HepG2 (cell line): ENCODE data around the gene ICAM2. TPM values are rescaled to one million over a fixed set of nuclear protein-coding genes. Genes with fewer than 3 reads are reported as not detected.

ENCODE experiments used
- HDAC1 ChIP-seq: sonication (generic); formaldehyde crosslinking; IDR thresholded peaks from 2 replicates; pipeline ENCODE4 v1.5.1; 2020; ENCODE audit warnings: mild to moderate bottlenecking, missing genetic modification reagents
- HNF4G ChIP-seq, 2 experiments: sonication (generic) in 1 of 2; formaldehyde crosslinking in 1 of 2; IDR thresholded peaks; 2 replicates each; pipeline versions ENCODE4 v1.4.0 to v1.6.1; 2011 to 2020; ENCODE audit warnings: borderline replicate concordance in 2 of 2, low read depth in 2 of 2, mild to moderate bottlenecking in 2 of 2, low read length in 1 of 2, missing genetic modification reagents in 1 of 2, moderate library complexity in 1 of 2
- IKZF1 ChIP-seq: fragments of 450-650 bp; IDR thresholded peaks from 2 replicates; pipeline ENCODE4 v1.7.1; 2016
- PCBP2 ChIP-seq: fragments of 200-400 bp; formaldehyde crosslinking; optimal IDR thresholded peaks from 2 replicates; pipeline ENCODE3; 2018; ENCODE audit warnings: low read length, low read depth; ENCODE audit not compliant: poor library complexity, severe bottlenecking
- PHF21A ChIP-seq: sonication (generic); formaldehyde crosslinking; IDR thresholded peaks from 2 replicates; pipeline ENCODE4 v1.5.0; 2020; ENCODE audit warnings: mild to moderate bottlenecking, missing genetic modification reagents
- PLRG1 ChIP-seq: fragments of 450-650 bp; conservative IDR thresholded peaks from 2 replicates; pipeline ENCODE4 v1.6.1; 2016
- POLR2A ChIP-seq, 2 experiments: IDR thresholded peaks; 2 replicates each; pipeline ENCODE4 v1.6.1; 2011; ENCODE audit warnings: low read depth in 2 of 2, low read length in 2 of 2, mild to moderate bottlenecking in 1 of 2, moderate library complexity in 1 of 2; ENCODE audit not compliant: insufficient read depth in 1 of 2
- SOX6 ChIP-seq, 2 experiments: fragments of 450-650 bp in 1 of 2; sonication (generic) in 1 of 2; formaldehyde crosslinking in 1 of 2; IDR thresholded peaks; 2 replicates each; pipeline versions ENCODE4 v1.4.0 to v1.6.1; 2017 to 2020; ENCODE audit warnings: antibody characterized with exemption in 1 of 2, mild to moderate bottlenecking in 1 of 2, missing genetic modification reagents in 1 of 2
- THYN1 ChIP-seq: sonication (generic); formaldehyde crosslinking; IDR thresholded peaks from 2 replicates; pipeline ENCODE4 v1.8.1; 2023; ENCODE audit warnings: low read depth, mild to moderate bottlenecking, moderate library complexity, missing genetic modification reagents, borderline replicate concordance
- ZBTB21 ChIP-seq: sonication (generic); formaldehyde crosslinking; IDR thresholded peaks from 2 replicates; pipeline ENCODE4 v1.4.0; 2020; ENCODE audit warnings: missing genetic modification reagents
- ZEB1 ChIP-seq: IDR thresholded peaks from 2 replicates; pipeline ENCODE4 v1.6.1; 2012; ENCODE audit warnings: mild to moderate bottlenecking, low read depth, inconsistent platforms; ENCODE audit not compliant: insufficient replicate concordance
- ZFX ChIP-seq: sonication (generic); formaldehyde crosslinking; IDR thresholded peaks from 2 replicates; pipeline ENCODE4 v1.4.0; 2020; ENCODE audit warnings: mild to moderate bottlenecking, low read depth, missing genetic modification reagents, moderate library complexity
- ZNF138 ChIP-seq: sonication (generic); formaldehyde crosslinking; IDR thresholded peaks from 2 replicates; pipeline ENCODE4 v1.5.0; 2020; ENCODE audit warnings: mild to moderate bottlenecking, low read depth, missing genetic modification reagents
- ZNF530 ChIP-seq: sonication (generic); formaldehyde crosslinking; IDR thresholded peaks from 2 replicates; pipeline ENCODE4 v1.5.0; 2020; ENCODE audit warnings: low read depth, mild to moderate bottlenecking, missing genetic modification reagents
- ZNF652 ChIP-seq: IDR thresholded peaks from 2 replicates; pipeline ENCODE4 v1.6.1; 2016; ENCODE audit warnings: low read depth, borderline replicate concordance
- ZNF720 ChIP-seq: sonication (generic); formaldehyde crosslinking; IDR thresholded peaks from 2 replicates; pipeline ENCODE4 v1.4.0; 2020; ENCODE audit warnings: missing genetic modification reagents
- polyA plus RNA-seq, 8 experiments: library from polyadenylated mRNA; depleted of rRNA in 3 of 8; stranded (reverse) in 7 of 8; unstranded in 1 of 8; fragments of >200 nt; fragmentation: Illumina TruSeq in 4 of 8; extraction: Trizol in 4 of 8; gene quantifications; 2 replicates each; pipeline versions ENCODE4 v1.2.1 to v1.2.3, GENCODE V29; 2011 to 2016; ENCODE audit warnings: low read depth in 4 of 8, missing spikeins in 1 of 8, mixed read lengths in 1 of 8; ENCODE audit not compliant: insufficient read depth in 1 of 8
- total RNA-seq, 5 experiments: library from RNA; depleted of rRNA; stranded (reverse); fragments of >200 nt; fragmentation: Illumina TruSeq; extraction: Trizol; gene quantifications; 2 replicates each; pipeline ENCODE4 v1.2.3, GENCODE V29; 2016; ENCODE audit warnings: low read depth in 1 of 5
- TF ChIP-seq, protein P1 (sequence below): sonication (generic); IDR thresholded peaks from 2 replicates; pipeline ENCODE4 v1.6.1; 2016; ENCODE audit warnings: low read depth, borderline replicate concordance
- TF ChIP-seq, protein P2 (sequence below): IDR thresholded peaks from 2 replicates; pipeline ENCODE4 v1.6.1; 2016; ENCODE audit warnings: low read depth, borderline replicate concordance
- TF ChIP-seq, protein P3 (sequence below): sonication (generic); formaldehyde crosslinking; conservative IDR thresholded peaks from 2 replicates; pipeline ENCODE4 v1.4.0; 2020; ENCODE audit warnings: missing genetic modification reagents
- TF ChIP-seq, protein P4 (sequence below): sonication (generic); formaldehyde crosslinking; IDR thresholded peaks from 2 replicates; pipeline ENCODE4 v1.4.0; 2020; ENCODE audit warnings: missing genetic modification reagents
- TF ChIP-seq, protein P5 (sequence below): sonication (generic); formaldehyde crosslinking; IDR thresholded peaks from 2 replicates; pipeline ENCODE4 v1.4.0; 2020; ENCODE audit warnings: missing genetic modification reagents

ICAM2 gene
- total and polyA plus RNA-seq, 2 of the 13 experiments (the other 11 are each of a cell fraction or from before 2014, with no cell fraction given), result 10.9 to 20.8 TPM

DNA sequence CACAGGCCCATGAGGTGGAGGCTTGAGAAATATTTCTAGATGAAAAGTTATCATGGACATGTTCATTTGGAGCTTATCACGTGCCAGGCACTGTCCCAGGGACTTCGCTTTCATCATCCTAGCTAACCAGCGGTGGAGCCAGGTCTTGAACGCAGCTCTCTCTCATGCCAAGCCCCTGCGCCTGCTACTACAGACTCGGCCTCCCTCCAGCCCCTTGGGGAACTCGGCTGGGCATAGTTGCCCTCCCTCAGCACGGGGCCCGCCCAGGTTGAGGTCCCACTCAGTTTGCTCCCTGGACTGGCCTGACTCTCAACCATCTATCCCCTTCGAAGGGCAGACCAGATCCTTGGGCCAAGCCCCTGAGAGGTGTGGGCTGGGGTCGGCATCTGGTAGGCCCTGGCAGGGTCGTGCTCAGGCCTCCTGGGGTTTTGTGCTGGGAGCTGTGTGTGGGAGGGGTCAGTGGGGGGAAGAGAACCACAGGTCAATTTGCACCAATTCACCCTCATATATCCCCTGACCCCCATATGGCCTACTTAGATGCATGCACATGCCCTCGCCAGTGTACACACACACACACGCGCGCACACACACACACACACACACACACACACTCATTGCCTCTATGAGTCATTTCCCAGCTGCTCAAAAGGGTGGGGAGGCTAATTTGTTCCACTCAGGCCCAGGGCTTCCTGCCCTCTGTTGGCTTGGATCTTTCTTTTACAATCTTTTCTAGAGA, 35.6 kb downstream of the ICAM2 start (continued):
- TF ChIP-seq, protein P1, sequence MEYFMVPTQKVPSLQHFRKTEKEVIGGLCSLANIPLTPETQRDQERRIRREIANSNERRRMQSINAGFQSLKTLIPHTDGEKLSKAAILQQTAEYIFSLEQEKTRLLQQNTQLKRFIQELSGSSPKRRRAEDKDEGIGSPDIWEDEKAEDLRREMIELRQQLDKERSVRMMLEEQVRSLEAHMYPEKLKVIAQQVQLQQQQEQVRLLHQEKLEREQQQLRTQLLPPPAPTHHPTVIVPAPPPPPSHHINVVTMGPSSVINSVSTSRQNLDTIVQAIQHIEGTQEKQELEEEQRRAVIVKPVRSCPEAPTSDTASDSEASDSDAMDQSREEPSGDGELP, result peak; percentile 56; the same call in 1 of the 2 replicates
- TF ChIP-seq ZNF530 (CRISPR knock-in tag) (no peak), ZNF720 (CRISPR knock-in tag) (no peak), ZEB1 (no peak), PHF21A (no peak), PLRG1 (no peak), IKZF1 (no peak), ZFX (0 out of 2 replicates have a peak, but pooled peaks have one; percentile 16), ZNF138 (no peak), SOX6 (IDR thresholded peaks at IDR 0.05) (no peak), SOX6 (CRISPR knock-in tag; IDR thresholded peaks at IDR 0.05) (no peak), ZBTB21 (CRISPR knock-in tag) (no peak), ZNF652 (CRISPR knock-in tag) (no peak), POLR2A (IDR thresholded peaks at IDR 0.05; ENCODE audit: insufficient read depth in 1 of 2, low read depth in 2 of 2, low read length in 2 of 2) (no peak), PCBP2 (no peak), HNF4G (IDR thresholded peaks at IDR 0.05; ENCODE audit: borderline replicate concordance, low read depth, low read length) (no peak), HNF4G (CRISPR knock-in tag; IDR thresholded peaks at IDR 0.05; ENCODE audit: borderline replicate concordance, low read depth) (no peak), HDAC1 (CRISPR knock-in tag) (0 out of 2 replicates have a peak, but pooled peaks have one; percentile 16), THYN1 (CRISPR knock-in tag) (no peak)
- TF ChIP-seq, protein P2, sequence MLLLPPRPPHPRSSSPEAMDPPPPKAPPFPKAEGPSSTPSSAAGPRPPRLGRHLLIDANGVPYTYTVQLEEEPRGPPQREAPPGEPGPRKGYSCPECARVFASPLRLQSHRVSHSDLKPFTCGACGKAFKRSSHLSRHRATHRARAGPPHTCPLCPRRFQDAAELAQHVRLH (CRISPR knock-in tag), result no peak
- TF ChIP-seq, protein P3, sequence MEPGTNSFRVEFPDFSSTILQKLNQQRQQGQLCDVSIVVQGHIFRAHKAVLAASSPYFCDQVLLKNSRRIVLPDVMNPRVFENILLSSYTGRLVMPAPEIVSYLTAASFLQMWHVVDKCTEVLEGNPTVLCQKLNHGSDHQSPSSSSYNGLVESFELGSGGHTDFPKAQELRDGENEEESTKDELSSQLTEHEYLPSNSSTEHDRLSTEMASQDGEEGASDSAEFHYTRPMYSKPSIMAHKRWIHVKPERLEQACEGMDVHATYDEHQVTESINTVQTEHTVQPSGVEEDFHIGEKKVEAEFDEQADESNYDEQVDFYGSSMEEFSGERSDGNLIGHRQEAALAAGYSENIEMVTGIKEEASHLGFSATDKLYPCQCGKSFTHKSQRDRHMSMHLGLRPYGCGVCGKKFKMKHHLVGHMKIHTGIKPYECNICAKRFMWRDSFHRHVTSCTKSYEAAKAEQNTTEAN (CRISPR knock-in tag), result no peak
- TF ChIP-seq, protein P4, sequence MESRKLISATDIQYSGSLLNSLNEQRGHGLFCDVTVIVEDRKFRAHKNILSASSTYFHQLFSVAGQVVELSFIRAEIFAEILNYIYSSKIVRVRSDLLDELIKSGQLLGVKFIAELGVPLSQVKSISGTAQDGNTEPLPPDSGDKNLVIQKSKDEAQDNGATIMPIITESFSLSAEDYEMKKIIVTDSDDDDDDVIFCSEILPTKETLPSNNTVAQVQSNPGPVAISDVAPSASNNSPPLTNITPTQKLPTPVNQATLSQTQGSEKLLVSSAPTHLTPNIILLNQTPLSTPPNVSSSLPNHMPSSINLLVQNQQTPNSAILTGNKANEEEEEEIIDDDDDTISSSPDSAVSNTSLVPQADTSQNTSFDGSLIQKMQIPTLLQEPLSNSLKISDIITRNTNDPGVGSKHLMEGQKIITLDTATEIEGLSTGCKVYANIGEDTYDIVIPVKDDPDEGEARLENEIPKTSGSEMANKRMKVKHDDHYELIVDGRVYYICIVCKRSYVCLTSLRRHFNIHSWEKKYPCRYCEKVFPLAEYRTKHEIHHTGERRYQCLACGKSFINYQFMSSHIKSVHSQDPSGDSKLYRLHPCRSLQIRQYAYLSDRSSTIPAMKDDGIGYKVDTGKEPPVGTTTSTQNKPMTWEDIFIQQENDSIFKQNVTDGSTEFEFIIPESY (CRISPR knock-in tag), result no peak
- TF ChIP-seq, protein P5, sequence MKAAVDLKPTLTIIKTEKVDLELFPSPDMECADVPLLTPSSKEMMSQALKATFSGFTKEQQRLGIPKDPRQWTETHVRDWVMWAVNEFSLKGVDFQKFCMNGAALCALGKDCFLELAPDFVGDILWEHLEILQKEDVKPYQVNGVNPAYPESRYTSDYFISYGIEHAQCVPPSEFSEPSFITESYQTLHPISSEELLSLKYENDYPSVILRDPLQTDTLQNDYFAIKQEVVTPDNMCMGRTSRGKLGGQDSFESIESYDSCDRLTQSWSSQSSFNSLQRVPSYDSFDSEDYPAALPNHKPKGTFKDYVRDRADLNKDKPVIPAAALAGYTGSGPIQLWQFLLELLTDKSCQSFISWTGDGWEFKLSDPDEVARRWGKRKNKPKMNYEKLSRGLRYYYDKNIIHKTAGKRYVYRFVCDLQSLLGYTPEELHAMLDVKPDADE, result no peak
